Loucy (cell line): Measurements from ENCODE around the gene AGRN.

ENCODE experiments used
- H2AFZ ChIP-seq: fragments of 200-600 bp; sonication (generic); 2 replicates; pipeline ENCODE4 v1.6.0; 2016; ENCODE audit warnings: antibody characterized with exemption, mild to moderate bottlenecking, low read length, moderate library complexity
- H3F3A ChIP-seq: fragments of 200-600 bp; 2 replicates; pipeline ENCODE4 v1.6.0; 2016; ENCODE audit warnings: antibody characterized with exemption, low read depth, mild to moderate bottlenecking
- H3K27me3 ChIP-seq: fragments of 200-600 bp; sonication (generic); 2 replicates; pipeline ENCODE4 v1.6.1; 2014; ENCODE audit warnings: low read length, mild to moderate bottlenecking; ENCODE audit not compliant: insufficient read depth, poor library complexity, severe bottlenecking
- H3K36me3 ChIP-seq: fragments of 200-600 bp; sonication (generic); 2 replicates; pipeline ENCODE4 v1.6.1; 2016; ENCODE audit warnings: low read length; ENCODE audit not compliant: insufficient read depth
- H3K4me1 ChIP-seq: fragments of 200-600 bp; sonication (generic); 2 replicates; pipeline ENCODE4 v1.5.1; 2014; ENCODE audit warnings: low read length, mild to moderate bottlenecking; ENCODE audit not compliant: insufficient read depth, poor library complexity, severe bottlenecking
- H3K4me2 ChIP-seq: fragments of 200-600 bp; sonication (generic); 2 replicates; pipeline ENCODE4 v1.6.0; 2014; ENCODE audit warnings: antibody characterized with exemption, low read length, low read depth, mild to moderate bottlenecking; ENCODE audit not compliant: poor library complexity, severe bottlenecking
- H3K4me3 ChIP-seq: fragments of 200-600 bp; sonication (generic); 2 replicates; pipeline ENCODE4 v1.5.1; 2014; ENCODE audit warnings: low read length, mild to moderate bottlenecking, mixed read lengths; ENCODE audit not compliant: poor library complexity, severe bottlenecking
- H3K79me2 ChIP-seq: fragments of 200-600 bp; sonication (generic); 2 replicates; pipeline ENCODE4 v1.6.1; 2014; ENCODE audit warnings: low read length; ENCODE audit not compliant: insufficient read depth
- H3K9ac ChIP-seq: fragments of 200-600 bp; sonication (generic); 2 replicates; pipeline ENCODE4 v1.6.0; 2014; ENCODE audit warnings: mild to moderate bottlenecking, low read depth, low read length, moderate library complexity; ENCODE audit not compliant: poor library complexity, severe bottlenecking
- H3K9me2 ChIP-seq: fragments of 200-600 bp; sonication (generic); replicated peaks from 2 replicates; pipeline ENCODE4 v1.6.1; 2016; ENCODE audit warnings: low read depth, low read length, mixed read lengths
- H3K9me3 ChIP-seq: fragments of 200-600 bp; sonication (generic); 2 replicates; pipeline ENCODE4 v1.6.1; 2014; ENCODE audit warnings: mild to moderate bottlenecking, antibody characterized with exemption, low read length, low read depth; ENCODE audit not compliant: insufficient read depth
- H4K20me1 ChIP-seq: fragments of 200-600 bp; sonication (generic); 2 replicates; pipeline ENCODE4 v1.6.0; 2014; ENCODE audit warnings: antibody characterized with exemption, low read length, mild to moderate bottlenecking; ENCODE audit not compliant: insufficient read depth, poor library complexity, severe bottlenecking
- EZH2phosphoT487 ChIP-seq: fragments of 200-600 bp; IDR thresholded peaks from 2 replicates; pipeline ENCODE4 v1.6.1; 2018; ENCODE audit warnings: antibody characterized with exemption, mild to moderate bottlenecking, moderate library complexity, borderline replicate concordance
- TF ChIP-seq, protein P1 (sequence below): fragments of 200-600 bp; sonication (generic); conservative IDR thresholded peaks from 2 replicates; pipeline ENCODE4 v1.5.1; 2014; ENCODE audit warnings: mild to moderate bottlenecking, antibody characterized with exemption, low read length

Gene AGRN

DNA sequence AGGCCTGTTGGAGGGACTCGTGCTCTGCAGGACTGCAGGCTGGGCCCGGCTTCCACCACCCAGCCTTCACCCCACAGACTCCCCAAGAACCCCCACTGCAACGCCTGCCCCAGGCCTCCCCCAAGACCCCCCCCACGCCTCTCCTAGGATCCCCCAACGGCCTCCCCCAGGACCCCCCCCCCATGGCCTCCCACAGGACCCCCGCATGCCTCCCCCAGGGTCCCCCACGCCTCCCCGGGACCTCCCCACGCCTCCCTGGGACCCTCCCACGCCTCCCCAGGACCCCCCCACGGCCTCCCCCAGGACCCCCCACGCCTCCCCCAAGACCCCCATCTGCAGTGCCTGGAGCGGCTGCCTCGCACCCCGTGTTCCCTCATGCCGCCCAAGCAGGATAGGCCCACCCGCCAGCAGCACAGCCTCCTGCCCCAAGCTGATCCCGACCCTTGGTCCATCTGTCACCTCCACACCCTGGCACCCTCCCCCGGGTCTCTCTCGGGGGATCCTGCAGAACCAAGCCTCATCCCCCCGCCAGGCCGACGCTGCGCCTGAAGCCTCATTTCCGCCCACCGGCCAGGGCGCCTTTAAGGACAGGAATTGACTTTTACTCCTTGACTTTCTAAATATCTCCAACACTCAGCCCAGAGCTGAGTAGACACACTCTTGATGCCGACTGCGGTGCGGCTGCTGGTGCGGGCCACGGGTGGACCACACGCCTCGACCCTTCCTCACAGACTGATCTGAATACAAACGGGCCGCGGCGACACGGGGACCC is 68.3 kb downstream of the AGRN start:
- no peaks in the 10 kb centered on the region for H3K27me3 ChIP-seq
- TF ChIP-seq, protein P1, sequence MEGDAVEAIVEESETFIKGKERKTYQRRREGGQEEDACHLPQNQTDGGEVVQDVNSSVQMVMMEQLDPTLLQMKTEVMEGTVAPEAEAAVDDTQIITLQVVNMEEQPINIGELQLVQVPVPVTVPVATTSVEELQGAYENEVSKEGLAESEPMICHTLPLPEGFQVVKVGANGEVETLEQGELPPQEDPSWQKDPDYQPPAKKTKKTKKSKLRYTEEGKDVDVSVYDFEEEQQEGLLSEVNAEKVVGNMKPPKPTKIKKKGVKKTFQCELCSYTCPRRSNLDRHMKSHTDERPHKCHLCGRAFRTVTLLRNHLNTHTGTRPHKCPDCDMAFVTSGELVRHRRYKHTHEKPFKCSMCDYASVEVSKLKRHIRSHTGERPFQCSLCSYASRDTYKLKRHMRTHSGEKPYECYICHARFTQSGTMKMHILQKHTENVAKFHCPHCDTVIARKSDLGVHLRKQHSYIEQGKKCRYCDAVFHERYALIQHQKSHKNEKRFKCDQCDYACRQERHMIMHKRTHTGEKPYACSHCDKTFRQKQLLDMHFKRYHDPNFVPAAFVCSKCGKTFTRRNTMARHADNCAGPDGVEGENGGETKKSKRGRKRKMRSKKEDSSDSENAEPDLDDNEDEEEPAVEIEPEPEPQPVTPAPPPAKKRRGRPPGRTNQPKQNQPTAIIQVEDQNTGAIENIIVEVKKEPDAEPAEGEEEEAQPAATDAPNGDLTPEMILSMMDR = no peak
- no peak for TF ChIP-seq EZH2phosphoT487

DNA sequence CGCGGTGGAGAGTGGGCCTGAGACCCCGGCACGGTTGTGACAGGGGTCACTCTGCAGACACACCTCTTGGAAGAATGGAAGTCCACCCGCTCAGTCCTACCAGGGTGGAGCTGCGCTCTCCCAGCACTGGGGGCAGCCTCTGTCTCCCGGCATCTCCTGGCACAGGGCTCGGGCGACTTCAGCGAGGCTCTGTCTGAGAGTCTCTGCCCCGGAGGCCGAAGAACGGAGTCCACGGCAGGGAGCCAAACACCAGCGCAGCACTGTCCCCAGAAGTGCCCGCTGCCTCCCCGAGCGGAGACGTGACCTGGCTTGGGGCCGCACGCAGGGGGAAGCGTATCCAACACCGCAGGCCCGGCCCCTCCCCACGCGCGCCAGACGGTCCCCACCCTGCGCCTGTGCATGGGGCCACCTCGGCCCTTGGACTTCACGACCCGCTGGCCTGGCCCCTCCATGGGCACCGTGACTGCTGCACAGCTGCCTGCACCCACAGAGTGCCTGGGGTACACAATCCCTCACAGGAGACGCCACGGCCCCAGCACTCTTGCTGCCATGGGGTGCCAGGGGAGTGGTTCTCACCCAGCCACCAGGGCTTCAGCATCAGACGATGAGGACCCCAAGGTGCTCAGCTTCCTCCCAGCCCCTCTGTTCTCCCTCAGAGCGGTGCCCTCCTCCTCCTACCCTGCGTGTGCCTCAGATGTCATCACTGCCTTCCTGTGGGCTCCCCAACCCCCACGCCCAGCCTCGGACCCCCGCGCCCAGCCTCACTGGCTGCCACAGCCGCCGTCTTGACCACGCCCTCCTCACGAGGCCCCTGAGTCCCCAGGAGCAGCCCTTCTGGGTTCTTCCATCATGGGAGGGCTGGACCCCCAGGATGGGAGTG is 69.1 kb downstream of the AGRN start:
- no peak overlapping the region for H3K9ac ChIP-seq
- H3K4me2 ChIP-seq = no peak overlapping the region
- TF ChIP-seq EZH2phosphoT487 = no peak
- TF ChIP-seq, protein P1 = no peak
- no peaks in the 10 kb centered on the region for H3K27me3 ChIP-seq
- no peaks in the 10 kb centered on the region for H3K9me2 ChIP-seq
- H4K20me1 ChIP-seq = no peaks in the 10 kb centered on the region
- H3K36me3 ChIP-seq = no peaks in the 10 kb centered on the region
- no peak overlapping the region for H3K4me3 ChIP-seq
- no peaks in the 10 kb centered on the region for H3F3A ChIP-seq
- H3K79me2 ChIP-seq = no peaks in the 10 kb centered on the region
- H2AFZ ChIP-seq = no peak overlapping the region
- no peaks in the 10 kb centered on the region for H3K4me1 ChIP-seq
- H3K9me3 ChIP-seq = no peaks in the 10 kb centered on the region

More for the DNA sequence above, 68.3 kb downstream of the AGRN start:
- Histone ChIP-seq H3F3A (no peaks in the 10 kb centered on the region), H3K4me3 (no peak overlapping the region), H3K4me1 (no peaks in the 10 kb centered on the region), H2AFZ (no peak overlapping the region), H3K9me2 (no peaks in the 10 kb centered on the region), H3K9me3 (no peaks in the 10 kb centered on the region), H3K9ac (no peak overlapping the region), H3K36me3 (no peaks in the 10 kb centered on the region), H3K4me2 (no peak overlapping the region), H4K20me1 (no peaks in the 10 kb centered on the region), H3K79me2 (no peaks in the 10 kb centered on the region)

DNA sequence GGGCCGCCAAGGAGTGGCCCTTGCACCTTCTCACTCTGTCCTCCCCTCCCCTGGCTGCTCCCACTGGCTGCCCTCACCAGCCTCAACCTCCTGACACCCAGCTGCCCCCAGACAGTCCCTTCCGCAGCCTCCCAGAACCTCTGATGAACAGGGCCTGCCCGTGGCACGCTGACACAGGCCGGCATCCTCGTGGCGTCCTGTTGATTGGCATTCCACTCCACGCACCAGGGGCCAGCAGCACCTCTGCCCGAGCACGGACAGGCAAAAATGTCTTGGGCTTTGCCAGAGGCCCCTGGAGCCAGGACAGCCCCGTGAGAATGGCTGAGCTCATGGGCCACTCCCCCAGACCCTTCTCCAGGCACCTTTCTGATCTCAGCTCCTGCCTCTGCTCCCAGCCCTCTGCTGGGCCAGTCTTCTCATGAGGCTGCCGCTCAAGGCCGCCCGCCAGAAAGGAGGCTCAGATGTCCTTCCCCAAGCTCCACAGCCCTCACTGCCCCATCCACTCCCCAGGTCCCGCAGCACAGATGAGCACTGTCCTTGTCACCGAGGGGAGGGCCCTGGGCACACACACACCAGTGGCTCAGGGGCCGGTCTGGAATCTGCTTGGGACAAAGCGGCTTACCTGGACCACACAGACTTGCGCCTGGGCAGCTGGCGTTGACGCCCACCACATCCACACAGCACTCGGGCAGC is 70.0 kb downstream of the AGRN start:
- TF ChIP-seq, protein P1 = no peak
- no peak for TF ChIP-seq EZH2phosphoT487
- Histone ChIP-seq H3K9me2 (no peaks in the 10 kb centered on the region), H3K9me3 (no peaks in the 10 kb centered on the region), H3K79me2 (no peaks in the 10 kb centered on the region), H3K4me3 (no peak overlapping the region), H3F3A (no peaks in the 10 kb centered on the region), H3K36me3 (no peaks in the 10 kb centered on the region), H3K27me3 (no peaks in the 10 kb centered on the region), H3K4me1 (no peaks in the 10 kb centered on the region), H4K20me1 (no peaks in the 10 kb centered on the region), H3K9ac (no peak overlapping the region), H2AFZ (no peak overlapping the region), H3K4me2 (no peak overlapping the region)
